HUES48 (cell line): ENCODE data around the gene DCC.

ENCODE experiments used
- H3K27ac ChIP-seq: one replicate; pipeline ENCODE4 v1.7.0; 2013; ENCODE audit warnings: low read depth, low read length, inconsistent platforms
- H3K27me3 ChIP-seq: 2 replicates; pipeline ENCODE4 v1.6.1; 2013; ENCODE audit warnings: mild to moderate bottlenecking, low read length; ENCODE audit not compliant: control insufficient read depth, insufficient read depth
- H3K36me3 ChIP-seq: 2 replicates; pipeline ENCODE4 v1.6.1; 2013; ENCODE audit warnings: low read length; ENCODE audit not compliant: control insufficient read depth, insufficient read depth
- H3K4me1 ChIP-seq: 2 replicates; pipeline ENCODE4 v1.6.1; 2013; ENCODE audit warnings: mild to moderate bottlenecking, low read length; ENCODE audit not compliant: control insufficient read depth, insufficient read depth
- H3K4me3 ChIP-seq: 2 replicates; pipeline ENCODE4 v1.5.1; 2013; ENCODE audit warnings: mild to moderate bottlenecking, low read depth, low read length
- H3K9ac ChIP-seq: 2 replicates; pipeline ENCODE4 v1.6.1; 2013; ENCODE audit warnings: mild to moderate bottlenecking, low read depth, low read length, moderate library complexity
- H3K9me3 ChIP-seq: 2 replicates; pipeline ENCODE4 v1.6.1; 2013; ENCODE audit warnings: low read length; ENCODE audit not compliant: control insufficient read depth, insufficient read depth

The DCC gene

DNA sequence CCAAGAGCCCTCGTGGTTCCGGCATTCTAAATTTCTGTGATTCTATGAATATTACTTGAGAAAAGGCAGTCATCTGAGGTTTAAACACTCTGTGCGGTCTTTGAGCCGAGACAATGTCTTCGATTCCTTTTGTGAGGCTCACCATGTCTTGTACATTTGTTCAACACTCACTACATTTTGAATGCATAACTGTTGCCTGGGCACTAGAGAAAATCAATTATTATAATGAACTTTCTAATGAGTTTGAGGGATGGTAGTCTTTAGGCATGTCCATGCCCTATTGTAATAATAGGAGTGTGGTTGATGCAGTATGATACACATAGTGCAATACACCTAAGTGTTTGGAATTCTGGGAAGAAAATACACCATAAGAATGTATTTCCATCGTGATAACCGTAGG is 1181.1 kb downstream of the DCC start:
- H3K27ac ChIP-seq: no peak overlapping the region
- no peak overlapping the region for H3K4me3 ChIP-seq
- H3K4me1 ChIP-seq: no peaks in the 10 kb centered on the region
- H3K9ac ChIP-seq: no peak overlapping the region
- no peaks in the 10 kb centered on the region for H3K27me3 ChIP-seq
- H3K36me3 ChIP-seq: no peaks in the 10 kb centered on the region
- H3K9me3 ChIP-seq: no peaks in the 10 kb centered on the region

DNA sequence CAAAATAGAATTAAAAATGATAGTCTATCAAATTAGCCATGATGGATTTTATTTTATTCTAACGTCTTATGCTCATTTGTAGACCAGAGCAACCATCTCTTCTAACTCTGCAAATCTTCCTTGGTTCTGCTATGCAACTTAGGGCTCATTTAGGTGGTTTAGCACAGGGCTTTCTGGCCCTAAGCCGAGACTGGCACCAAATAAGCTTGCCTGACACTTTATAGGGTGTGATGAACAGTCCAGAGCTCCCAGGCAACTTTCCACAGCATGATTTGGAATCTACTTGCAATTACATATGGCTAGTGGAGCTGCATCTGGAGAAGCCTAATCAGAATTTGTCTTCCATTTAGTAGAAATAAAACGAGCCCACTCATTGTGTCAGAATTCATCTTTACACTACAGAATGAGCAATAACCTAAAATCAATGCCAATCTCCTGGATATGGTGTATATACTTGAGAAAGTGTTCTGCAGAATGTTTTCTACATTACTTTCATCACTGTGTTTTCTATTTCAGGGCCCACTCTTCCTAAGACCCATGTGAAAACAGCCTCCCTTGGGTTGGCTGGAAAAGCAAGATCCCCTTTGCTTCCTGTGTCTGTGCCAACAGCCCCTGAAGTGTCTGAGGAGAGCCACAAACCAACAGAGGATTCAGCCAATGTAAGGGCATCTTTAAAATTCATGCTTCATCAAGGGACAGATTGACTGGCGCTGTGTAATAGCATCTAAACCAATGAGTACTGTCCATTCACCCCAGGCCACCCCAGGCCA is 1186.3 kb downstream of the DCC start:
- no peaks in the 10 kb centered on the region for H3K27me3 ChIP-seq
- H3K4me3 ChIP-seq: no peak overlapping the region
- no peak overlapping the region for H3K27ac ChIP-seq
- H3K4me1 ChIP-seq: no peaks in the 10 kb centered on the region
- H3K9ac ChIP-seq: no peak overlapping the region
- no peaks in the 10 kb centered on the region for H3K36me3 ChIP-seq
- no peaks in the 10 kb centered on the region for H3K9me3 ChIP-seq

DNA sequence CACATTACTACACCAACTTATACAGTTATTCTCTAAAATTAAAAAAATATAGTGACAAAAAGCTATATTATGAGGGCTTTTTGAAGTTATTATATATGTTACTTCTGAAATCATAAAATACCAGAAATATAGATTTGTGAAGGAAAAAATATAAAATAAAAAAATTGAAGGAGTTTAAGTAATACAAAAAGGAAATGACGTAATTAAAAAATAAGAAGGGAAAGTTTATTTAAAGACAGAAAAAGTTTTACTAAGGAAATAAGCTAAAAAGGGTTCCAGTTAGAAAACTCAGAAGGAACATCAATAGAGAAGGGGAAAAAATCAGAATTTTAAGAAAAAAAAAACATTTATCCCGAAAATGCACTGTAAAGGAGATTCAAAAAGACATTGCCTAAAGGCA is 1187.4 kb downstream of the DCC start:
- no peak overlapping the region for H3K4me3 ChIP-seq
- no peak overlapping the region for H3K9ac ChIP-seq
- 0 out of 2 replicates have a peak, but pooled peaks cover 7% of the 10 kb centered on the region for H3K4me1 ChIP-seq
- H3K27me3 ChIP-seq: no peaks in the 10 kb centered on the region
- no peaks in the 10 kb centered on the region for H3K36me3 ChIP-seq
- no peak overlapping the region for H3K27ac ChIP-seq
- no peaks in the 10 kb centered on the region for H3K9me3 ChIP-seq

DNA sequence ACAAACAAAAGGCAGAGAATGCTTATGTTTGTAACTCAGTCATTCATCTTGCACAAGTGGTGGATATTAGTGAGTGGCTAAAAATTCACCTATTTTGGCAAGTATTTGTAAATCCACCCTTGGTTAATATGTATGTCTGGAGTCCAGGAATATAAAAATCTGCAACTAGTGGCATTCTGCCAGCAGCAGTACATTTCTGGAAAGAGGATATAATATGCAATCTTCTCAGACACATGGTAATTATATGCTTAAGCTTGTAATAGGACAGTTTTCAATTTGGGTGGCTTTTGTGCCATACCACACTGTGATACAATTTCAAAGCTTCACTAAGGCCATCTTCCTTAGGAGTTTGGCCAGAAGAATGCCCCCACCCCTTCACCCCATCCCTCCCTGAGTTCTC is 1191.2 kb downstream of the DCC start:
- Histone ChIP-seq H3K4me1 (peaks cover 15% of the 10 kb centered on the region), H3K27me3 (no peaks in the 10 kb centered on the region), H3K4me3 (no peak overlapping the region), H3K36me3 (no peaks in the 10 kb centered on the region), H3K27ac (no peak overlapping the region), H3K9ac (no peak overlapping the region), H3K9me3 (no peaks in the 10 kb centered on the region)

DNA sequence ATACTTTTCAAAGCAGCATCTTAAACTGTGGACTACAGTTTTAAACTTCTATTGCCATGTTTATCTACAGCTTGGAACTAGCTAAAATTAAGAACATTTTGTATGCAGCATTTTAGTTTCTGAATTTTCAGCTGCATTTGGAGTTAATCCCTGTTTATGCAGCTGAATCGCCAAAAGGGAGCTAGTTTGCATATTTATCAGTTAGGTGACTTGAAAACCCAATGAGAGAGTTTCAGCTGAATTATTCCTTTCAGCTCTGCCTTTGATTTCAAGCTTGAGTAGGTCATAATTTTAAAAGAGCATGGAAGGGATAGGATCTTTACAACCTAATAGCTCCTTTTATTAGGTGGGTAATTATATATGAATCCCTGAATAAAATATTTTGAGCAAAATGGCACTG is 1191.9 kb downstream of the DCC start:
- no peak overlapping the region for H3K27ac ChIP-seq
- no peaks in the 10 kb centered on the region for H3K9me3 ChIP-seq
- H3K36me3 ChIP-seq: no peaks in the 10 kb centered on the region
- H3K27me3 ChIP-seq: no peaks in the 10 kb centered on the region
- H3K9ac ChIP-seq: no peak overlapping the region
- H3K4me1 ChIP-seq: peaks cover 15% of the 10 kb centered on the region
- no peak overlapping the region for H3K4me3 ChIP-seq

DNA sequence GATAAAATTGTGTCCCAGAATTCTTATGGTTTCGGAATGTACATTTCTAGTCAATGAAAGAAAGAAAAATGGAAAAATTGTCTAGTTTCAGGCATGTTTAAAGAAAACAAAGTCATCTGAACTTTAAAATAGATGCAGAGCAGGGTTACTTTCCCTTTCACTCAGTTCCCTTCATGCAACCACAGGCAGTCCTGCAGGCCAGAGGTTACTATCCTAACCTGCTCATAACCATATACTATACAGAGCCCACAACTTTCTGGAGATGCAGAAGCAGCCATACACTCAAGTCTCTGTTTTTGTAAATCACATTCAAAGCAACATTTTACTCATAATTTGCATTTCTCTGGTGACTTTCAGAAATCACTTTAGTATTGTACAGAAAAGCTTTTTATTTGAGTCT is 1194.2 kb downstream of the DCC start:
- Histone ChIP-seq H3K9ac (no peak overlapping the region), H3K9me3 (no peaks in the 10 kb centered on the region), H3K36me3 (no peaks in the 10 kb centered on the region), H3K27ac (no peak overlapping the region), H3K27me3 (no peaks in the 10 kb centered on the region), H3K4me3 (no peak overlapping the region), H3K4me1 (peaks cover 15% of the 10 kb centered on the region)

DNA sequence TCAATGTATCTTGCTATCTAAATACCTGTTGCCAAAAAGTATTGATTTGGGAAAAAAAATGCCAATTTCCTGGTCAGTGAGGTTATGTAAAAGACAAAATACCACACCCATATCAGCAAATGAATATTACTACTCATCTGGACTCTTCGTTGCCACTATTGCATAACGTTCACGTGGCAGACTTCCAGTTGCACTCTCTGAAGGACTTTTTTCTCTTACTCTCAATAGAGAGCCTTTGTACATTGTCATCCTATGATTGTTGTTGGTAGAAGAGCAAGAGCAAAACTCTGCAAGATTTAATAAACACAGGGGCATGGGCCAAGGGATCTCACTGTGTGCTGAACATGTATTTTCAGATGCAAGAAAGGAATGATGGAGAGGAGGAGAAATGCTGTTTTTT is 1194.7 kb downstream of the DCC start:
- Histone ChIP-seq H3K4me3 (no peak overlapping the region), H3K27me3 (no peaks in the 10 kb centered on the region), H3K36me3 (no peaks in the 10 kb centered on the region), H3K4me1 (peaks cover 15% of the 10 kb centered on the region), H3K9ac (no peak overlapping the region), H3K27ac (no peak overlapping the region), H3K9me3 (no peaks in the 10 kb centered on the region)

DNA sequence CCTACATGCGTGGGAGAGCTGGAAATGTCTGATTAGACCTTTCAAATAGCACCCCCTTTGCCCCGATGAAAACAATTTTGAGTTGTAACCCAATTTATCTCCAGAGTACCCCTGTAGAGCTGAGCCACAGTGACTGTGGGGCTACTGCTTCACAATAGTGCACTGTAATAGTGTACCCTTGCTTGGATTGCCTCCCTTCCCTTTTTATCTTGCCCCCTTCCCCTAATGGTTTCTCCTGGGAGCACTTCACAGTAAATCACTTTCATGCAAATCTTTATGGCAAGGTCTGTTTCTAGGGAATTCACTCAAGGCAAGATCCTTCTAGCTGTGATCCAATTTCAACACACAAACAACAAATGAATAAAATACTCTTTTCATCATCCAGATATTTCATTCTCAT is 1196.9 kb downstream of the DCC start:
- Histone ChIP-seq H3K9ac (no peak overlapping the region), H3K4me3 (no peak overlapping the region), H3K27me3 (no peaks in the 10 kb centered on the region), H3K4me1 (peaks cover 18% of the 10 kb centered on the region), H3K27ac (no peak overlapping the region), H3K36me3 (no peaks in the 10 kb centered on the region), H3K9me3 (no peaks in the 10 kb centered on the region)

DNA sequence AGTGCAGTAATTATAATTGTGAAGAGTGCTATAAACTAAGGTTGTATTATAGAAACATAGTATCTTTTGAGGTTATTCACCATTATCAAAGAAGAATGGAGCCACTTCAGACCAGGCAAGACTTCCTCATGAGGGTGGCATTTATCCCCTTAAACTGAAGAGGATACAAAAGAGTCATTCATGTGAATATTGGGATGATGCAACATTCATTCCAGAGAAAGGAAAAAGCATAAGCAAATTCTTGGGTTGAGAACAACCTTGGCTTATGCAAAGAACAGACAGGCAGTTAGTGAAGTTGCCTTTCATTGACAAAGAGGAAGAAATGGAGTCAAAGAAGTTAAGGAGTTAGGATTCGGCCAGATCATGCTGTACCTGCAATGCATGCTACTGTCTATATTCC is 1201.9 kb downstream of the DCC start:
- Histone ChIP-seq H3K4me3 (no peak overlapping the region), H3K9ac (no peak overlapping the region), H3K36me3 (no peaks in the 10 kb centered on the region), H3K27me3 (no peaks in the 10 kb centered on the region), H3K9me3 (no peaks in the 10 kb centered on the region), H3K4me1 (peaks cover 11% of the 10 kb centered on the region; the same call in 1 of the 2 replicates), H3K27ac (no peak overlapping the region)

DNA sequence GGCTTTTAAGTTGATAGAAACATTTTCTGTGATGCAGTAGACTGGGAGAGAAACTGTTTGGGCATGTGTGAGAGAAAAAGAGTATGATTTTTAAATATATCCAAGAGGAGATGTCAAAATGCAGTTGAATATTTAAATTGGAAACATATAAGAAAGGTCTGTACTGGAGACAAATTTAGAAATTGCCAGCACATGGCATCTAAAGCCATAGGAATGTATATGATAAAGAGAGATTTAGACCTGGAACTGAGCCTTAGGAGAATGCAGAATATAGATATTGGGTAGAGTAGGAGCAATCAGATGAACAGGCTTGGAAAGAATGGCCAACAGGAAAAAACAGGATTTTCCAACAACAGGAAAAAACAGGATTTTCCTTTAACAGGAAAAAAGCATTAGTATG is 1203.7 kb downstream of the DCC start:
- H3K4me1 ChIP-seq: peaks cover 19% of the 10 kb centered on the region; the same call in 1 of the 2 replicates
- no peak overlapping the region for H3K4me3 ChIP-seq
- no peaks in the 10 kb centered on the region for H3K27me3 ChIP-seq

DNA sequence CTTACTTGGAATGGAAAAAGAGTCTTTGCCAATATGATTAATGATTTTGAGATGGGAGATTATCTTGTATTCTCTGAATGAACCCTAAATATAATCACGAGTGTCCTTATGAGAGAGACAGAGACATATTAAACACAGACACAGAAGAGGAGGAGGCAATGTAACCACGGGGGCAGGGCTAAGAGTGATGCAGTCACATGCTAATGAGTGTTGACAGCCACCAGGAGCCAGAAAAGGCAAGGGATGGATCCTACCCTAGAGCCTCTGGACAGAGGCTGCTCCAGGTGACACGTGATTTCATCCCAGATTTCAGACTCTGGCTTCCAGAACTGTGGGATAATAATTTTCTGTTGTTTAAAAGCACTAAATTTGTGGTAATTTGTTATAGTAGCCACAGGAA is 1204.9 kb downstream of the DCC start:
- no peaks in the 10 kb centered on the region for H3K27me3 ChIP-seq
- peaks cover 19% of the 10 kb centered on the region; the same call in 1 of the 2 replicates for H3K4me1 ChIP-seq
- no peak overlapping the region for H3K9ac ChIP-seq
- 0 out of 2 replicates have a peak, but pooled peaks cover under 1% of the 10 kb centered on the region for H3K9me3 ChIP-seq
- H3K36me3 ChIP-seq: no peaks in the 10 kb centered on the region
- no peak overlapping the region for H3K27ac ChIP-seq
- no peak overlapping the region for H3K4me3 ChIP-seq

More for the DNA sequence above, 1203.7 kb downstream of the DCC start:
- Histone ChIP-seq H3K27ac (no peak overlapping the region), H3K9ac (no peak overlapping the region), H3K9me3 (no peaks in the 10 kb centered on the region), H3K36me3 (no peaks in the 10 kb centered on the region)
